T-cell (primary cell): ENCODE measurements around the gene BCKDHA. TPM values are rescaled to one million over a fixed set of nuclear protein-coding genes. Genes with fewer than 3 reads are reported as not detected.

Source experiments
- ATAC-seq, 4 experiments: fragments of 200-7000 bp in 3 of 4; fragments of 150-1000 bp in 1 of 4; cut with Tn5 transposase; replicated peaks in 1 of 4; 1 replicate in 3 of 4; 2 replicates in 1 of 4; pipeline ENCODE4 v1.10.0; 2021; ENCODE audit warnings: moderate library complexity in 3 of 4, mild to moderate bottlenecking in 2 of 4, moderate number of reproducible peaks in 1 of 4
- CTCF ChIA-PET, 2 donors: fragments of 300-600 bp; sonication (Branson Sonifier 250); formaldehyde crosslinking; loops; one replicate each; lab custom pipeline; 2022; ENCODE audit warnings: antibody characterized with exemption in 2 of 2; lab: Charles Lee
- POLR2A ChIA-PET, 2 donors: fragments of 300-600 bp; sonication (Branson Sonifier 250); formaldehyde crosslinking; loops; one replicate each; lab custom pipeline; 2022; ENCODE audit warnings: antibody characterized with exemption in 2 of 2; lab: Charles Lee
- DNase-seq, 35 experiments: peaks; one replicate each; pipeline versions ENCODE4 v3.0.0 to v3.0.0-alpha.2; 2013 to 2023
- H3K27ac ChIP-seq: one replicate; pipeline ENCODE4 v1.5.1; 2013; ENCODE audit warnings: low read length
- H3K27me3 ChIP-seq, 2 experiments: replicated peaks in 1 of 2; 1 replicate in 1 of 2; 2 replicates in 1 of 2; pipeline versions ENCODE4 v1.6.1 to v1.7.0; 2013; ENCODE audit warnings: low read length in 1 of 2, mixed read lengths in 1 of 2; ENCODE audit not compliant: control insufficient read depth in 2 of 2, insufficient read depth in 2 of 2; ENCODE audit errors: extremely low read depth in 1 of 2
- H3K36me3 ChIP-seq, 2 donors: 1 replicate in 1 of 2; 2 replicates in 1 of 2; pipeline versions ENCODE4 v1.6.1 to v1.7.0; 2013; ENCODE audit warnings: low read length in 1 of 2; ENCODE audit not compliant: control insufficient read depth in 2 of 2, insufficient read depth in 1 of 2; ENCODE audit errors: extremely low read depth in 1 of 2
- H3K4me1 ChIP-seq, 2 experiments: 1 replicate in 1 of 2; 2 replicates in 1 of 2; pipeline versions ENCODE4 v1.6.1 to v1.7.0; 2013; ENCODE audit warnings: low read length in 2 of 2, mixed read lengths in 1 of 2; ENCODE audit not compliant: insufficient read depth in 2 of 2, control insufficient read depth in 1 of 2; ENCODE audit errors: extremely low read depth in 1 of 2
- H3K4me3 ChIP-seq, 2 donors: 1 replicate in 1 of 2; 2 replicates in 1 of 2; pipeline versions ENCODE4 v1.5.1 to v1.7.0; 2013; ENCODE audit warnings: mild to moderate bottlenecking in 2 of 2, low read length in 1 of 2, moderate library complexity in 1 of 2; ENCODE audit not compliant: control insufficient read depth in 1 of 2; ENCODE audit errors: extremely low read depth in 1 of 2
- H3K9me3 ChIP-seq: 2 replicates; pipeline ENCODE4 v1.7.0; 2013
- H3K27ac Mint-ChIP-seq, 2 donors: one replicate each; pipeline ENCODE4 v1.8.0; 2020 to 2021; ENCODE audit warnings: mild to moderate bottlenecking in 2 of 2, mixed read lengths in 2 of 2
- H3K27me3 Mint-ChIP-seq, 2 donors: one replicate each; pipeline ENCODE4 v1.8.0; 2021 to 2022; ENCODE audit warnings: mixed read lengths in 2 of 2
- H3K36me3 Mint-ChIP-seq: one replicate; pipeline ENCODE4 v1.8.0; 2021; ENCODE audit warnings: mixed read lengths
- H3K4me1 Mint-ChIP-seq, 3 donors: one replicate each; pipeline ENCODE4 v1.8.0; 2020 to 2022; ENCODE audit warnings: mixed read lengths in 3 of 3, mild to moderate bottlenecking in 1 of 3
- H3K4me3 Mint-ChIP-seq, 3 donors: one replicate each; pipeline ENCODE4 v1.8.0; 2020 to 2022; ENCODE audit warnings: mild to moderate bottlenecking in 3 of 3, mixed read lengths in 3 of 3, moderate library complexity in 3 of 3
- H3K9me3 Mint-ChIP-seq, 3 donors: one replicate each; pipeline ENCODE4 v1.8.0; 2020 to 2022; ENCODE audit warnings: mixed read lengths in 3 of 3
- whole genome bisulfite sequencing: methylation state at CpG from one replicate; pipeline ENCODE4 v1.1.5; 2013; ENCODE audit warnings: missing lambda C conversion rate; ENCODE audit not compliant: insufficient coverage; 5-methylcytosine and 5-hydroxymethylcytosine counted together
- total RNA-seq, 35 experiments: library from RNA in 6 of 35; stranded (reverse) in 6 of 35; fragments of 120-200 nt in 1 of 35; gene quantifications; one replicate each; pipeline versions ENCODE4 v1.2.1 to v1.2.4 and lab custom pipeline; 2013 to 2026

BCKDHA gene
- total RNA-seq, 5 donors from 2014 or later (not counting 1 experiment from before 2014, with no cell fraction given) = 13.0 to 28.6 (median 27.0) TPM

DNA sequence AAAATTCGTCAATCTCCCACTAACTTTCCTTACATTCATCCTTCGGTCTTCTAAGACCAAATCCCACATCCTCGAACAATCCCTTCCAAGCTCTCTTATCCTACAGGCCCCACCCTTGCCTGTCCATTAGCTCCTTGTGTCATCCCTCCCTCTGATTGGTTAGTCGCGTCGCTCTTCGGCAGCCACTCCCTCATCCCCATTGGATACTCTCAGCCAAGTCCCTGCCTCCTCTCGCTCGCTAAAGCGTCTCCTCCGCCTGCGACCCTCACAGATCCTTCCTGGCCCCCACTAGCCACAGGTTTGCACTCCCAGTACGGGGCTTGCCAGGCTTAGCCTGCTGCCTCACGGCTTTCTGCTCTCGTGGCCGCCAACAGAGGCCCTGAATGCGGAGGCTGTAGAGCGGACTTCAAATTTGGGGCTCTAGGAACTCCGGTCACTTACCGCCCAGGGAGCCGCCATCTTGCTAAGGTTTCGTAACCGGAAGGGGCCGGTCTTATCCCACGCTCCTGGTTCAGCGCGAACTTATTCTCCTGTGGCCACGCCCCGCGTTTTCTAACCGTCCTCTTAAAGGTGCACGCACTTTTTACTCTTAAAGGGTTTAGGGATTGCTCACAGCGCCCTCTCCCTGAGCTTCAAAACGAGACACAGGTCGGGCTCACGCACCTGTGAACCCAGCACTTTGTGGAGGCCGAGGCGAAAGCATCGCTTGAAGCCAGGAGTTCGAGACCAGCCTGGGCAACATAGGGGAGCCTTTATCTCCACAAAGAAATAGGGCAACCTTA is 42.0 kb downstream of the BCKDHA start, which contains the start of gene DMAC2:
DMAC2 (minus strand) TSS at position 472 of the 782 bp plus-strand sequence; CDS start at position 459, 13 bp downstream.
- H3K4me3 Mint-ChIP-seq = no peak within 1 kb of the TSS
- peaks cover 4% of the 10 kb centered on the region for H3K36me3 Mint-ChIP-seq
- H3K9me3 ChIP-seq = no peaks in the 10 kb centered on the region
- H3K9me3 Mint-ChIP-seq = no peaks in the 10 kb centered on the region
- H3K27ac Mint-ChIP-seq = peak within 1 kb of the TSS; percentile 5 to 14
- peaks cover 0 to 19% (median 8%) of the 10 kb centered on the region in 3 donors for H3K4me1 Mint-ChIP-seq
- ATAC-seq (peak; percentile 98 to 99 (median 99)), DNase-seq (peak; percentile 82 to 98 (median 93))
- H3K27ac ChIP-seq = peak within 1 kb of the TSS; percentile 78
- POLR2A ChIA-PET = interaction anchor here (0.6 to 1.7 kb wide), 3 partner anchors 10 to 741 kb away, joined by 3 to 8 read pairs (median 7); no protein-coding TSS in a partner anchor
- H3K27me3 Mint-ChIP-seq = peaks cover 0 to 2% of the 10 kb centered on the region in 2 donors
- peaks cover 0 to 5% of the 10 kb centered on the region in 2 experiments for H3K27me3 ChIP-seq
- peak within 1 kb of the TSS; percentile 92 to 96 for H3K4me3 ChIP-seq
- H3K36me3 ChIP-seq = peaks cover 2 to 5% of the 10 kb centered on the region in 2 donors
- under 1% methylated on average over 32 of the region's 40 CpGs for WGBS
- H3K4me1 ChIP-seq = peaks cover 5 to 15% of the 10 kb centered on the region in 2 experiments
- CTCF ChIA-PET = interaction anchor here (0.5 to 1.5 kb wide), 9 partner anchors 11 to 235 kb away, joined by 3 to 12 read pairs (median 7); partner anchors contain the start of gene B9D2 (in 1 of the 2)

DNA sequence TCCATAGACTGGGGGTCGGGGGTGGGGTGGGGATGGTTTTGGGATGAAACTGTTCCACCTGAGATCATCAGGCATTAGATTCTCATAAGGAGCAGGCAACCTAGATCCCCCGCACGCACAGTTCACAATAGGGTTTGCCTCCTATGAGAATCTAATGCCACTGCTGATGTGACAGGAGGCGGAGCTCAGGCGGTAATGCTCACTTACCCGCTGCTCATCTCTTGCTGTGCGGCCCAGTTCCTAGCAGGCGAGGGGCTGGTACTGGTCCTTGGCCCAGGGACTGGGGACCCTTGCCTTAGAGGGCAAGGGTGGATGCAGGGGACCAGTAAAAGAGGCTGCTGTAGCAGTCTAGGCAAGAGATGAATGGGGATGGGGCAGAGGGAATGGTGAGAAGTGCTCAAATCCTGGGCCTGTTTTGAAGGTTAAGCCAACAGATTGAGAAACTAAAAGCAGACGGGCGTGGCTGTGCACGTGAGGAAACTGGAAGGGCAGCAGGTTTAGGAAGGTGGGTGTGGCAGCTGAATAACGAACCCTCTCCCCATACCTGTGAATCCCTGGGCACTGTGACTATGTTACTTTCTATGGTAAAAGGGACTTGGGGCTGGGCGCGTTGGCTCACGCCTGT is 43.8 kb downstream of the BCKDHA start:
- Histone ChIP-seq H3K27ac (no peak overlapping the region), H3K27me3 (peaks cover 0 to 15% of the 10 kb centered on the region in 2 experiments), H3K9me3 (no peaks in the 10 kb centered on the region), H3K36me3 (peaks cover 0 to 2% of the 10 kb centered on the region in 2 donors), H3K4me3 (no peak overlapping the region), H3K4me1 (peaks cover 5 to 15% of the 10 kb centered on the region in 2 experiments)
- POLR2A ChIA-PET = no interaction called here
- ATAC-seq (no peak), DNase-seq (no peak)
- peaks cover 4% of the 10 kb centered on the region for H3K36me3 Mint-ChIP-seq
- no peaks in the 10 kb centered on the region for H3K9me3 Mint-ChIP-seq
- no peak overlapping the region for H3K27ac Mint-ChIP-seq
- no peak overlapping the region for H3K4me3 Mint-ChIP-seq
- 90% methylated on average over 8 of the region's 15 CpGs for WGBS
- H3K4me1 Mint-ChIP-seq = peaks cover 0 to 18% (median 8%) of the 10 kb centered on the region in 3 donors
- peaks cover 0 to 4% of the 10 kb centered on the region in 2 donors for H3K27me3 Mint-ChIP-seq
- CTCF ChIA-PET = interaction anchor here in 1 of 2 donors (0.5 kb wide), 1 partner anchor 692 kb away, joined by 3 read pairs; no protein-coding TSS in a partner anchor

GRCh38 chr19:41442473-41443355 is 45.1 kb downstream of the BCKDHA start, which contains the start of gene ERICH4:
Gene ERICH4, plus strand, starts transcription at chr19:41443156. Its CDS starts 14 bp downstream, at chr19:41443170.
- 70% methylated on average over 5 of the region's 7 CpGs for WGBS
- no peaks in the 10 kb centered on the region for H3K36me3 Mint-ChIP-seq
- H3K27me3 ChIP-seq = peaks cover 0 to 27% of the 10 kb centered on the region in 2 experiments
- no peaks in the 10 kb centered on the region for H3K9me3 ChIP-seq
- peaks cover 5 to 17% of the 10 kb centered on the region in 2 experiments for H3K4me1 ChIP-seq
- H3K27me3 Mint-ChIP-seq = peaks cover 0 to 13% of the 10 kb centered on the region in 2 donors
- H3K36me3 ChIP-seq = peaks cover 0 to under 1% of the 10 kb centered on the region in 2 donors
- peaks cover 0 to 15% (median 4%) of the 10 kb centered on the region in 3 donors for H3K4me1 Mint-ChIP-seq
- no peaks in the 10 kb centered on the region for H3K9me3 Mint-ChIP-seq
- no peak within 1 kb of the TSS for H3K27ac Mint-ChIP-seq
- ATAC-seq (no peak), DNase-seq (no peak)
- ChIA-PET POLR2A (interaction anchor here in 1 of 2 donors (0.6 kb wide), 1 partner anchor 783 kb away, joined by 3 read pairs; no protein-coding TSS in a partner anchor), CTCF (no interaction called here)
- no peak within 1 kb of the TSS for H3K27ac ChIP-seq
- no peak within 1 kb of the TSS for H3K4me3 Mint-ChIP-seq
- H3K4me3 ChIP-seq = no peak within 1 kb of the TSS

- no peak for ATAC-seq
- Mint-ChIP-seq H3K36me3 (no peaks in the 10 kb centered on the region), H3K27me3 (peaks cover 0 to 16% of the 10 kb centered on the region in 2 donors), H3K27ac (no peak overlapping the region), H3K4me3 (no peak overlapping the region), H3K9me3 (no peaks in the 10 kb centered on the region), H3K4me1 (peaks cover under 1 to 11% (median 2%) of the 10 kb centered on the region in 3 donors)
- H3K4me3 ChIP-seq = no peak overlapping the region
- H3K27me3 ChIP-seq = peaks cover 0 to 34% of the 10 kb centered on the region in 2 experiments
- POLR2A ChIA-PET = no interaction called here
- WGBS = 70% methylated on average over 3 of the region's 6 CpGs
- H3K9me3 ChIP-seq = no peaks in the 10 kb centered on the region
- CTCF ChIA-PET = no interaction called here
- H3K4me1 ChIP-seq = peaks cover 4 to 20% of the 10 kb centered on the region in 2 experiments
- no peaks in the 10 kb centered on the region for H3K36me3 ChIP-seq
- no peak for DNase-seq
- no peak overlapping the region for H3K27ac ChIP-seq
These were observed 46.3 kb downstream of the BCKDHA start for GRCh38 chr19:41443813-41444455.

GRCh38 chr19:41445575-41445974 is 48.0 kb downstream of the BCKDHA start:
- Histone ChIP-seq H3K27ac (no peak overlapping the region), H3K4me3 (no peak overlapping the region), H3K36me3 (no peaks in the 10 kb centered on the region), H3K27me3 (peaks cover 0 to 34% of the 10 kb centered on the region in 2 experiments), H3K4me1 (peaks cover 0 to 14% of the 10 kb centered on the region in 2 experiments), H3K9me3 (no peaks in the 10 kb centered on the region)
- peaks cover 5 to 17% (median 8%) of the 10 kb centered on the region in 3 donors for H3K4me1 Mint-ChIP-seq
- no peak overlapping the region for H3K4me3 Mint-ChIP-seq
- ChIA-PET POLR2A (no interaction called here), CTCF (interaction anchor here in 1 of 2 donors (0.6 to 0.7 kb wide), 2 partner anchors 21 to 692 kb away, joined by 3 read pairs; no protein-coding TSS in a partner anchor)
- H3K27ac Mint-ChIP-seq = no peak overlapping the region
- ATAC-seq (no peak), DNase-seq (no peak)
- H3K9me3 Mint-ChIP-seq = no peaks in the 10 kb centered on the region
- H3K27me3 Mint-ChIP-seq = peaks cover 0 to 22% of the 10 kb centered on the region in 2 donors
- WGBS = 82% methylated on average over 2 of the region's 5 CpGs
- H3K36me3 Mint-ChIP-seq = no peaks in the 10 kb centered on the region
